Measurements from ENCODE around the gene SFTPD.
"Not testable (repeated sequence)": the region's sequence is repeated elsewhere in the genome, so short reads cannot be mapped to it uniquely, and the experiment has no call there.

Gene SFTPD

GRCh38 chr10:79925614-79926013 is 23.3 kb downstream of the SFTPD start:
- no peaks in the 10 kb centered on the region for H3K4me1 ChIP-seq (ENCODE audit: insufficient read depth, low read length, poor library complexity, severe bottlenecking)
- no peaks in the 10 kb centered on the region for H3K79me2 ChIP-seq (ENCODE audit: insufficient read depth, low read length)
- TF ChIP-seq, protein P1, sequence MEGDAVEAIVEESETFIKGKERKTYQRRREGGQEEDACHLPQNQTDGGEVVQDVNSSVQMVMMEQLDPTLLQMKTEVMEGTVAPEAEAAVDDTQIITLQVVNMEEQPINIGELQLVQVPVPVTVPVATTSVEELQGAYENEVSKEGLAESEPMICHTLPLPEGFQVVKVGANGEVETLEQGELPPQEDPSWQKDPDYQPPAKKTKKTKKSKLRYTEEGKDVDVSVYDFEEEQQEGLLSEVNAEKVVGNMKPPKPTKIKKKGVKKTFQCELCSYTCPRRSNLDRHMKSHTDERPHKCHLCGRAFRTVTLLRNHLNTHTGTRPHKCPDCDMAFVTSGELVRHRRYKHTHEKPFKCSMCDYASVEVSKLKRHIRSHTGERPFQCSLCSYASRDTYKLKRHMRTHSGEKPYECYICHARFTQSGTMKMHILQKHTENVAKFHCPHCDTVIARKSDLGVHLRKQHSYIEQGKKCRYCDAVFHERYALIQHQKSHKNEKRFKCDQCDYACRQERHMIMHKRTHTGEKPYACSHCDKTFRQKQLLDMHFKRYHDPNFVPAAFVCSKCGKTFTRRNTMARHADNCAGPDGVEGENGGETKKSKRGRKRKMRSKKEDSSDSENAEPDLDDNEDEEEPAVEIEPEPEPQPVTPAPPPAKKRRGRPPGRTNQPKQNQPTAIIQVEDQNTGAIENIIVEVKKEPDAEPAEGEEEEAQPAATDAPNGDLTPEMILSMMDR (conservative IDR thresholded peaks at IDR 0.05; ENCODE audit: low read length): no peak
- no peak for TF ChIP-seq EZH2phosphoT487 (IDR thresholded peaks at IDR 0.05; ENCODE audit: borderline replicate concordance)
- H3F3A ChIP-seq (ENCODE audit: low read depth): no peaks in the 10 kb centered on the region
- H2AFZ ChIP-seq (ENCODE audit: low read length): no peak overlapping the region
- no peak overlapping the region for H3K4me3 ChIP-seq (ENCODE audit: low read length, poor library complexity, severe bottlenecking)
- no peaks in the 10 kb centered on the region for H3K36me3 ChIP-seq (ENCODE audit: insufficient read depth, low read length)
- no peak overlapping the region for H3K9ac ChIP-seq (ENCODE audit: low read depth, low read length, poor library complexity, severe bottlenecking)
- no peak overlapping the region for H3K4me2 ChIP-seq (ENCODE audit: low read depth, low read length, poor library complexity, severe bottlenecking)
- no peaks in the 10 kb centered on the region for H3K9me2 ChIP-seq (replicated peaks; ENCODE audit: low read depth, low read length)
- no peaks in the 10 kb centered on the region for H3K27me3 ChIP-seq (ENCODE audit: insufficient read depth, low read length, poor library complexity, severe bottlenecking)
- no peaks in the 10 kb centered on the region for H4K20me1 ChIP-seq (ENCODE audit: insufficient read depth, low read length, poor library complexity, severe bottlenecking)
- H3K9me3 ChIP-seq (ENCODE audit: insufficient read depth, low read depth, low read length): no peaks in the 10 kb centered on the region

GRCh38 chr10:79923669-79924068 is 25.2 kb downstream of the SFTPD start:
- H3F3A ChIP-seq (ENCODE audit: low read depth): no peaks in the 10 kb centered on the region
- no peaks in the 10 kb centered on the region for H3K9me2 ChIP-seq (replicated peaks; ENCODE audit: low read depth, low read length)

GRCh38 chr10:79923145-79923544 is 25.8 kb downstream of the SFTPD start:
- Histone ChIP-seq H3K4me2 (ENCODE audit: low read depth, low read length, poor library complexity, severe bottlenecking) (no peak overlapping the region), H2AFZ (ENCODE audit: low read length) (no peak overlapping the region), H3K9me2 (replicated peaks; ENCODE audit: low read depth, low read length) (no peaks in the 10 kb centered on the region), H3K27me3 (ENCODE audit: insufficient read depth, low read length, poor library complexity, severe bottlenecking) (no peaks in the 10 kb centered on the region), H3K36me3 (ENCODE audit: insufficient read depth, low read length) (no peaks in the 10 kb centered on the region), H3K79me2 (ENCODE audit: insufficient read depth, low read length) (no peaks in the 10 kb centered on the region), H3K4me3 (ENCODE audit: low read length, poor library complexity, severe bottlenecking) (no peak overlapping the region), H3F3A (ENCODE audit: low read depth) (no peaks in the 10 kb centered on the region), H3K9ac (ENCODE audit: low read depth, low read length, poor library complexity, severe bottlenecking) (no peak overlapping the region), H3K9me3 (ENCODE audit: insufficient read depth, low read depth, low read length) (no peaks in the 10 kb centered on the region), H3K4me1 (ENCODE audit: insufficient read depth, low read length, poor library complexity, severe bottlenecking) (no peaks in the 10 kb centered on the region), H4K20me1 (ENCODE audit: insufficient read depth, low read length, poor library complexity, severe bottlenecking) (no peaks in the 10 kb centered on the region)
- TF ChIP-seq, protein P1 (conservative IDR thresholded peaks at IDR 0.05; ENCODE audit: low read length): no peak
- no peak for TF ChIP-seq EZH2phosphoT487 (IDR thresholded peaks at IDR 0.05; ENCODE audit: borderline replicate concordance)

More at GRCh38 chr10:79923669-79924068, 25.2 kb downstream of the SFTPD start:
- H3K9me3 ChIP-seq (ENCODE audit: insufficient read depth, low read depth, low read length): no peaks in the 10 kb centered on the region
- no peak overlapping the region for H3K4me3 ChIP-seq (ENCODE audit: low read length, poor library complexity, severe bottlenecking)
- no peaks in the 10 kb centered on the region for H3K36me3 ChIP-seq (ENCODE audit: insufficient read depth, low read length)
- H3K4me1 ChIP-seq (ENCODE audit: insufficient read depth, low read length, poor library complexity, severe bottlenecking): no peaks in the 10 kb centered on the region
- no peak overlapping the region for H3K9ac ChIP-seq (ENCODE audit: low read depth, low read length, poor library complexity, severe bottlenecking)
- no peaks in the 10 kb centered on the region for H3K79me2 ChIP-seq (ENCODE audit: insufficient read depth, low read length)
- no peaks in the 10 kb centered on the region for H4K20me1 ChIP-seq (ENCODE audit: insufficient read depth, low read length, poor library complexity, severe bottlenecking)
- no peak overlapping the region for H2AFZ ChIP-seq (ENCODE audit: low read length)
- TF ChIP-seq, protein P1 (conservative IDR thresholded peaks at IDR 0.05; ENCODE audit: low read length): no peak
- no peak for TF ChIP-seq EZH2phosphoT487 (IDR thresholded peaks at IDR 0.05; ENCODE audit: borderline replicate concordance)
- H3K4me2 ChIP-seq (ENCODE audit: low read depth, low read length, poor library complexity, severe bottlenecking): no peak overlapping the region
- H3K27me3 ChIP-seq (ENCODE audit: insufficient read depth, low read length, poor library complexity, severe bottlenecking): no peaks in the 10 kb centered on the region

DNA sequence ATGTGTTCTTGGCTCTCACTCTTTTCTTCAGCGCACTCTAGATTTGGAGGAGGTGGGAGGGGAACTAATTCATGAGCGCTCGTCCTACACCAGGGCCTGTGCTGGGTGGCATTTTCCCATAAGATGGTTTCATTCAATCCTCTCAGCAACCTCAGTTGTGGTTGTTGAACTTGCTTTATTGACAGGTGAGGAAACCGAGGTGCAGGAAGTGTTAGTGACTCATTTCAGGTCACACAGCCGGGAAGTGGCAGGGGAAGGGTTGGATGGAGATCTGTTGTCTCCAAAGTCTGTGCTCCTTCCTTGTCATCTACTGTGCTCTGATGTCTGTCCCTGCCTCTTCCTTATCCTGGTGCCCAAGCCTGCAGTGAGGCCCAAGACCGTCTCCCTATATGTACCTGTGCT is 26.9 kb downstream of the SFTPD start:
- H3K27me3 ChIP-seq (ENCODE audit: insufficient read depth, low read length, poor library complexity, severe bottlenecking); H3K9me3 ChIP-seq (ENCODE audit: insufficient read depth, low read depth, low read length); H3K36me3 ChIP-seq (ENCODE audit: insufficient read depth, low read length); H3K4me3 ChIP-seq (ENCODE audit: low read length, poor library complexity, severe bottlenecking); H2AFZ ChIP-seq (ENCODE audit: low read length); H3K9me2 ChIP-seq (replicated peaks; ENCODE audit: low read depth, low read length); H3K4me2 ChIP-seq (ENCODE audit: low read depth, low read length, poor library complexity, severe bottlenecking); H4K20me1 ChIP-seq (ENCODE audit: insufficient read depth, low read length, poor library complexity, severe bottlenecking); H3K79me2 ChIP-seq (ENCODE audit: insufficient read depth, low read length); H3K9ac ChIP-seq (ENCODE audit: low read depth, low read length, poor library complexity, severe bottlenecking); H3F3A ChIP-seq (ENCODE audit: low read depth); H3K4me1 ChIP-seq (ENCODE audit: insufficient read depth, low read length, poor library complexity, severe bottlenecking): not testable (repeated sequence)

DNA sequence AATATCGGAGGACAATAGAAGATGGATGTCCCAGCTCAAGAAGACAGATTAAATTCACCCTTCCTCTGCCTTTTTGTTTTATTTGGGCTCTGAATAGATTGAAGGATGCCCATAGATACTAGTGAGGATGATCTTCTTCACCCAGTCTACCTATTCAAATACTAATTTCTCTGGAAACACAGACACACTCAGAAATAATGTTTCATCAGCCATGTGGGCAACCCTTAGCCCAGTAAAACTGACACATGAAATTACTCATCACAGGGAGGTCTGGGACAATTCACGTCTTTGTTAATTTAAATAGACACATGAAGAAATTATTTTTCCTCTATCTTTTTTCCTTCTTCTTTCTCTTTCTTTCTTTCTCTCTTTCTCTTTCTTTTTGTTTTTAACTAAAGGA is 33.1 kb downstream of the SFTPD start:
- not testable (repeated sequence) for H3K4me1 ChIP-seq (ENCODE audit: insufficient read depth, low read length, poor library complexity, severe bottlenecking); H3K9me2 ChIP-seq (replicated peaks; ENCODE audit: low read depth, low read length); H3K4me3 ChIP-seq (ENCODE audit: low read length, poor library complexity, severe bottlenecking); H4K20me1 ChIP-seq (ENCODE audit: insufficient read depth, low read length, poor library complexity, severe bottlenecking); H3F3A ChIP-seq (ENCODE audit: low read depth); H3K36me3 ChIP-seq (ENCODE audit: insufficient read depth, low read length); H3K9ac ChIP-seq (ENCODE audit: low read depth, low read length, poor library complexity, severe bottlenecking); H3K27me3 ChIP-seq (ENCODE audit: insufficient read depth, low read length, poor library complexity, severe bottlenecking); H3K9me3 ChIP-seq (ENCODE audit: insufficient read depth, low read depth, low read length); H3K4me2 ChIP-seq (ENCODE audit: low read depth, low read length, poor library complexity, severe bottlenecking); H3K79me2 ChIP-seq (ENCODE audit: insufficient read depth, low read length); H2AFZ ChIP-seq (ENCODE audit: low read length)
